ENCODE results near the gene PCYOX1L. TPM values are rescaled to one million over a fixed set of nuclear protein-coding genes. Genes with fewer than 3 reads are reported as not detected.

PCYOX1L gene
- total RNA-seq, 1 experiment from 2014 or later: 15.9 TPM

GRCh38 chr5:149411738-149412519 lies 54.1 kb downstream of the PCYOX1L start:
- no peak overlapping the region for H3K4me2 ChIP-seq (ENCODE audit: low read length)
- DNase-seq (ENCODE audit: low read depth, low spot score) (no peak), ATAC-seq (no peak)
- H2AFZ ChIP-seq (ENCODE audit: low read depth, low read length, poor library complexity, severe bottlenecking): no peak overlapping the region
- H3K9me2 ChIP-seq (ENCODE audit: insufficient read depth): no peaks in the 10 kb centered on the region
- BruUV-seq (replicated peaks): no TSS peak
- ChIA-PET POLR2A (no interaction called here), CTCF (interaction anchor here (1.3 kb wide), 1 partner anchor 28 kb away, joined by 3 read pairs; no protein-coding TSS in a partner anchor), RAD21 (ENCODE audit: low non-redundant PET in 1 of 2, low total read pairs in 2 of 2, uncharacterized antibody in 2 of 2, unreplicated experiment in 2 of 2) (no interaction called here)
- H3K9me3 ChIP-seq (ENCODE audit: control insufficient read depth in 1 of 2, insufficient read depth in 1 of 2, low read depth in 1 of 2, low read length in 2 of 2): no peaks in the 10 kb centered on the region
- no peaks in the 10 kb centered on the region for H3K36me3 ChIP-seq (ENCODE audit: control insufficient read depth in 1 of 2, insufficient read depth in 2 of 2, low read length in 2 of 2)
- no peak overlapping the region for H3K4me3 ChIP-seq (replicated peaks in 1 of 2; ENCODE audit: low read depth in 1 of 2, low read length in 2 of 2)
- TF ChIP-seq TCF7L2 (IDR thresholded peaks at IDR 0.05; ENCODE audit: borderline replicate concordance, extremely low read depth, insufficient read depth, insufficient read length) (no peak), ZBTB33 (IDR thresholded peaks at IDR 0.05; ENCODE audit: extremely low read depth, insufficient replicate concordance, low read length) (no peak), JUND (IDR thresholded peaks at IDR 0.05) (no peak), CBX3 (IDR thresholded peaks at IDR 0.05; ENCODE audit: low read depth) (no peak), POLR2AphosphoS5 (IDR thresholded peaks at IDR 0.05; ENCODE audit: low read depth, low read length) (no peak), SIN3A (IDR thresholded peaks at IDR 0.05; ENCODE audit: low read depth) (no peak), REST (IDR thresholded peaks at IDR 0.05; ENCODE audit: low read depth) (no peak), SP1 (IDR thresholded peaks at IDR 0.05; ENCODE audit: low read depth) (no peak), EZH2 (IDR thresholded peaks at IDR 0.05) (no peak), ZFX (IDR thresholded peaks at IDR 0.05) (no peak), FOSL1 (IDR thresholded peaks at IDR 0.05; ENCODE audit: low read depth) (no peak), EZH2phosphoT487 (IDR thresholded peaks at IDR 0.05; ENCODE audit: borderline replicate concordance) (no peak)
- no peaks in the 10 kb centered on the region for H3K27me3 ChIP-seq (ENCODE audit: insufficient read depth, low read length)
- H3K9ac ChIP-seq (ENCODE audit: low read length): no peak overlapping the region
- H3K79me2 ChIP-seq (ENCODE audit: insufficient read depth, low read length): no peaks in the 10 kb centered on the region
- H3K27ac ChIP-seq (ENCODE audit: low read depth, low read length): no peak overlapping the region
- intact Hi-C loops (cut with micrococcal nuclease): no loop called here
- H3K4me1 ChIP-seq (ENCODE audit: control insufficient read depth in 1 of 2, insufficient read depth in 2 of 2, low read length in 2 of 2): no peaks in the 10 kb centered on the region
- no peaks in the 10 kb centered on the region for H4K20me1 ChIP-seq (ENCODE audit: insufficient read depth)
